Liver (tissue), 9 donors: ENCODE results near the gene HAO1. TPM values are rescaled to one million over a fixed set of nuclear protein-coding genes. Genes with fewer than 3 reads are reported as not detected.

Experiments used
- DNase-seq: peaks from one replicate; pipeline ENCODE4 v3.0.0-alpha.2; 2017; ENCODE audit warnings: low spot score
- H3K27ac ChIP-seq, 2 donors: one replicate each; pipeline ENCODE4 v1.7.0; 2013; ENCODE audit warnings: inconsistent platforms in 2 of 2, low read length in 2 of 2, control low read depth in 1 of 2, low read depth in 1 of 2, mild to moderate bottlenecking in 1 of 2
- H3K27me3 ChIP-seq, 4 donors: one replicate each; pipeline versions ENCODE4 v1.6.1 to v1.7.0; 2013; ENCODE audit warnings: low read length in 3 of 4, inconsistent platforms in 1 of 4, mild to moderate bottlenecking in 1 of 4, moderate library complexity in 1 of 4; ENCODE audit not compliant: control insufficient read depth in 4 of 4, insufficient read depth in 4 of 4
- H3K36me3 ChIP-seq, 4 donors: one replicate each; pipeline versions ENCODE4 v1.6.1 to v1.7.0; 2013; ENCODE audit warnings: low read length in 3 of 4, mild to moderate bottlenecking in 3 of 4, low read depth in 1 of 4, moderate library complexity in 1 of 4; ENCODE audit not compliant: control insufficient read depth in 4 of 4, insufficient read depth in 3 of 4
- H3K4me1 ChIP-seq, 4 donors: one replicate each; pipeline versions ENCODE4 v1.6.1 to v1.7.0; 2013; ENCODE audit warnings: low read length in 3 of 4, mild to moderate bottlenecking in 3 of 4, moderate library complexity in 1 of 4; ENCODE audit not compliant: control insufficient read depth in 4 of 4, insufficient read depth in 4 of 4
- H3K4me3 ChIP-seq, 3 donors: one replicate each; pipeline versions ENCODE4 v1.6.1 to v1.7.0; 2013; ENCODE audit warnings: low read length in 3 of 3, control low read depth in 1 of 3, low read depth in 1 of 3, mild to moderate bottlenecking in 1 of 3
- H3K9ac ChIP-seq, 2 donors: one replicate each; pipeline ENCODE4 v1.7.0; 2013; ENCODE audit warnings: low read length in 2 of 2, mild to moderate bottlenecking in 2 of 2, moderate library complexity in 2 of 2, control low read depth in 1 of 2, low read depth in 1 of 2
- H3K9me3 ChIP-seq, 4 donors: one replicate each; pipeline versions ENCODE4 v1.6.1 to v1.7.0; 2013; ENCODE audit warnings: low read length in 3 of 4; ENCODE audit not compliant: control insufficient read depth in 4 of 4
- CTCF ChIP-seq: fragments of 150-350 bp; IDR thresholded peaks from 2 replicates; pipeline ENCODE4 v1.5.1; 2017; ENCODE audit warnings: improper control_type of control experiment, low read depth, low read length; ENCODE audit not compliant: missing input control
- FOXA1 ChIP-seq: IDR thresholded peaks from 2 replicates; pipeline ENCODE4 v1.6.1; 2016; ENCODE audit warnings: antibody characterized with exemption
- FOXA2 ChIP-seq: IDR thresholded peaks from 2 replicates; pipeline ENCODE4 v1.6.1; 2016; ENCODE audit warnings: antibody characterized with exemption
- GABPA ChIP-seq, 2 donors: IDR thresholded peaks in 1 of 2; conservative IDR thresholded peaks in 1 of 2; 2 replicates each; pipeline ENCODE4 v1.6.1; 2016; ENCODE audit warnings: antibody characterized with exemption in 2 of 2, mild to moderate bottlenecking in 1 of 2, moderate library complexity in 1 of 2
- HNF4G ChIP-seq: IDR thresholded peaks from 2 replicates; pipeline ENCODE4 v1.6.1; 2016; ENCODE audit warnings: antibody characterized with exemption
- JUND ChIP-seq, 2 donors: IDR thresholded peaks; 2 replicates each; pipeline ENCODE4 v1.6.1; 2016; ENCODE audit warnings: antibody characterized with exemption in 2 of 2
- NR2F2 ChIP-seq: IDR thresholded peaks from 2 replicates; pipeline ENCODE4 v1.6.1; 2016; ENCODE audit warnings: antibody characterized with exemption
- RAD21 ChIP-seq, 2 donors: IDR thresholded peaks; 2 replicates each; pipeline ENCODE4 v1.6.1; 2016; ENCODE audit warnings: antibody characterized with exemption in 2 of 2, mild to moderate bottlenecking in 2 of 2
- RXRA ChIP-seq, 2 donors: IDR thresholded peaks; 2 replicates each; pipeline ENCODE4 v1.6.1; 2017 to 2018; ENCODE audit warnings: antibody characterized with exemption in 2 of 2, mild to moderate bottlenecking in 1 of 2
- TAF1 ChIP-seq: conservative IDR thresholded peaks from 2 replicates; pipeline ENCODE4 v1.6.1; 2016; ENCODE audit warnings: antibody characterized with exemption, mild to moderate bottlenecking
- YY1 ChIP-seq: IDR thresholded peaks from 2 replicates; pipeline ENCODE4 v1.6.1; 2016; ENCODE audit warnings: antibody characterized with exemption, mild to moderate bottlenecking
- ZBTB33 ChIP-seq: IDR thresholded peaks from 2 replicates; pipeline ENCODE4 v1.6.1; 2016; ENCODE audit warnings: antibody characterized with exemption
- WGBS: extraction: QIAGEN DNeasy Blood & Tissue Kit; methylation state at CpG from one replicate; pipeline ENCODE4 v1.1.7; 2013; 5-methylcytosine and 5-hydroxymethylcytosine counted together
- polyA plus RNA-seq, 2 donors: library from polyadenylated mRNA; stranded (reverse) in 1 of 2; unstranded in 1 of 2; fragments of 200-250 nt in 1 of 2; fragments of >200 nt in 1 of 2; fragmentation: Nextera tagmentation in 1 of 2; extraction: Ambion mirVana in 1 of 2; gene quantifications; one replicate each; pipeline versions ENCODE4 v1.2.1 to v1.2.3, GENCODE V29; 2013 to 2015
- total RNA-seq, 2 donors: library from RNA; depleted of rRNA; stranded (reverse); fragments of >200 nt; gene quantifications; one replicate each; pipeline ENCODE4 v1.2.3, GENCODE V29; 2014
- TF ChIP-seq, protein P1 (sequence below): IDR thresholded peaks from 2 replicates; pipeline ENCODE4 v1.6.1; 2016; ENCODE audit warnings: antibody characterized with exemption
- TF ChIP-seq, protein P2 (sequence below): IDR thresholded peaks from 2 replicates; pipeline ENCODE4 v1.6.1; 2016; ENCODE audit warnings: antibody characterized with exemption, mild to moderate bottlenecking
- TF ChIP-seq, protein P3 (sequence below): IDR thresholded peaks from 2 replicates; pipeline ENCODE4 v1.6.1; 2016; ENCODE audit warnings: antibody characterized with exemption
- donor health status: healthy.
- donor health status: healthy.
- donor health status: healthy.
- donor health status: healthy.
- donor health status: healthy.

The HAO1 gene
- total and polyA plus RNA-seq, 4 donors, result 17.8 to 164 (median 161) TPM

GRCh38 chr20:7843613-7844012 is 96.6 kb downstream of the HAO1 start:
- Histone ChIP-seq H3K27ac (no peak overlapping the region), H3K9me3 (no peaks in the 10 kb centered on the region), H3K4me1 (no peaks in the 10 kb centered on the region), H3K27me3 (no peaks in the 10 kb centered on the region), H3K36me3 (no peaks in the 10 kb centered on the region), H3K4me3 (no peak overlapping the region), H3K9ac (no peak overlapping the region)
- TF ChIP-seq TAF1, result no peak
- TF ChIP-seq, protein P1, sequence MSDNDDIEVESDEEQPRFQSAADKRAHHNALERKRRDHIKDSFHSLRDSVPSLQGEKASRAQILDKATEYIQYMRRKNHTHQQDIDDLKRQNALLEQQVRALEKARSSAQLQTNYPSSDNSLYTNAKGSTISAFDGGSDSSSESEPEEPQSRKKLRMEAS, result no peak
- no peak for TF ChIP-seq CTCF
- TF ChIP-seq ZBTB33, result no peak
- DNase-seq, result no peak

GRCh38 chr20:7841971-7842310 is 98.3 kb downstream of the HAO1 start:
- TF ChIP-seq GABPA (IDR thresholded peaks at IDR 0.05 in 1 of 2, conservative IDR thresholded peaks at IDR 0.05 in 1 of 2) (no peak), FOXA2 (no peak)
- TF ChIP-seq, protein P2, sequence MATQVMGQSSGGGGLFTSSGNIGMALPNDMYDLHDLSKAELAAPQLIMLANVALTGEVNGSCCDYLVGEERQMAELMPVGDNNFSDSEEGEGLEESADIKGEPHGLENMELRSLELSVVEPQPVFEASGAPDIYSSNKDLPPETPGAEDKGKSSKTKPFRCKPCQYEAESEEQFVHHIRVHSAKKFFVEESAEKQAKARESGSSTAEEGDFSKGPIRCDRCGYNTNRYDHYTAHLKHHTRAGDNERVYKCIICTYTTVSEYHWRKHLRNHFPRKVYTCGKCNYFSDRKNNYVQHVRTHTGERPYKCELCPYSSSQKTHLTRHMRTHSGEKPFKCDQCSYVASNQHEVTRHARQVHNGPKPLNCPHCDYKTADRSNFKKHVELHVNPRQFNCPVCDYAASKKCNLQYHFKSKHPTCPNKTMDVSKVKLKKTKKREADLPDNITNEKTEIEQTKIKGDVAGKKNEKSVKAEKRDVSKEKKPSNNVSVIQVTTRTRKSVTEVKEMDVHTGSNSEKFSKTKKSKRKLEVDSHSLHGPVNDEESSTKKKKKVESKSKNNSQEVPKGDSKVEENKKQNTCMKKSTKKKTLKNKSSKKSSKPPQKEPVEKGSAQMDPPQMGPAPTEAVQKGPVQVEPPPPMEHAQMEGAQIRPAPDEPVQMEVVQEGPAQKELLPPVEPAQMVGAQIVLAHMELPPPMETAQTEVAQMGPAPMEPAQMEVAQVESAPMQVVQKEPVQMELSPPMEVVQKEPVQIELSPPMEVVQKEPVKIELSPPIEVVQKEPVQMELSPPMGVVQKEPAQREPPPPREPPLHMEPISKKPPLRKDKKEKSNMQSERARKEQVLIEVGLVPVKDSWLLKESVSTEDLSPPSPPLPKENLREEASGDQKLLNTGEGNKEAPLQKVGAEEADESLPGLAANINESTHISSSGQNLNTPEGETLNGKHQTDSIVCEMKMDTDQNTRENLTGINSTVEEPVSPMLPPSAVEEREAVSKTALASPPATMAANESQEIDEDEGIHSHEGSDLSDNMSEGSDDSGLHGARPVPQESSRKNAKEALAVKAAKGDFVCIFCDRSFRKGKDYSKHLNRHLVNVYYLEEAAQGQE, result no peak
- no peaks in the 10 kb centered on the region for H3K36me3 ChIP-seq
- H3K4me3 ChIP-seq, result no peak overlapping the region
- H3K9me3 ChIP-seq, result no peaks in the 10 kb centered on the region
- H3K27ac ChIP-seq, result no peak overlapping the region
- H3K4me1 ChIP-seq, result no peaks in the 10 kb centered on the region
- WGBS, result 83% methylated on average over 2 of the region's 2 CpGs
- no peak overlapping the region for H3K9ac ChIP-seq
- no peaks in the 10 kb centered on the region for H3K27me3 ChIP-seq
- no peak for DNase-seq

DNA sequence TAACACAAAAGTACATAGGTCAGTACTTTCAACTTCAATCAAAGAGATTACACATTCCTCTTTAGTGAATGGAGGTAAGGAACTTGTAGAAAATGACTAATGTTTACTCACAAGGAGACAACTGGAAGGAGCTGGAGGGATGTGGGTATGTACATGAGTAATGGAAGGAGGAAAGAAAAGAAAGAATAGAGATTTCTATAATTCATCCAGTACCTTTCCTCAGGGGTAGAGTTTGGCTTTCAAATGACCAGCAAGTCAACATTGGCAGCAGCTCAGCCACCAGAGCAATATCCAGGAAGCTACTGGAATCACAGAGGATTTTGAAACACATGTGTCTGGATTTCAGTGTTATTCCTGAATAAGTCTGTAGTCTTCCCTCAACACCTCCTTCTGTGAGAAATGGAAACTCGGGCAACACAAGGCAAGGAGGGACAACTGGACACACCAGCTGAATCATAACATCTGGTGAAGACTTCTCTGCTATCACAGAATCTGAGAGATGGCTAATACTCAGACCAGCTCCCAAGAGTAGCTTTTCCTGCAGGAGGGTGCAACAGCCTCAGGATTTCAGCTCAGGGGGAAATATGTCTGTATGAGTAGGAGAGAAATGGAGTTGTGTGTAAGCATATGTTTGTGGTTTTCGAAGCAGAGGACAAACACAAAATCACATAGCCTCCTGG is 98.8 kb downstream of the HAO1 start:
- DNase-seq, result no peak
- Histone ChIP-seq H3K4me1 (no peaks in the 10 kb centered on the region), H3K4me3 (no peak overlapping the region), H3K27me3 (no peaks in the 10 kb centered on the region), H3K36me3 (no peaks in the 10 kb centered on the region), H3K9ac (no peak overlapping the region), H3K27ac (no peak overlapping the region), H3K9me3 (no peaks in the 10 kb centered on the region)
- WGBS, result 86% methylated on average over 2 of the region's 2 CpGs
- TF ChIP-seq JUND (IDR thresholded peaks at IDR 0.05) (no peak), RXRA (IDR thresholded peaks at IDR 0.05) (no peak), NR2F2 (no peak), RAD21 (IDR thresholded peaks at IDR 0.05) (peak; percentile 13 to 19), ZBTB33 (no peak), FOXA2 (no peak), YY1 (no peak), GABPA (IDR thresholded peaks at IDR 0.05 in 1 of 2, conservative IDR thresholded peaks at IDR 0.05 in 1 of 2) (no peak), FOXA1 (no peak), HNF4G (no peak), TAF1 (no peak), CTCF (no peak)
- TF ChIP-seq, protein P3, sequence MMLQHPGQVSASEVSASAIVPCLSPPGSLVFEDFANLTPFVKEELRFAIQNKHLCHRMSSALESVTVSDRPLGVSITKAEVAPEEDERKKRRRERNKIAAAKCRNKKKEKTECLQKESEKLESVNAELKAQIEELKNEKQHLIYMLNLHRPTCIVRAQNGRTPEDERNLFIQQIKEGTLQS, result no peak
